ENCODE data around the gene CLMN. TPM values are rescaled to one million over a fixed set of nuclear protein-coding genes. Genes with fewer than 3 reads are reported as not detected.

The CLMN gene
- polyA plus RNA-seq, 1 donor from 2014 or later = 0.57 TPM

- Histone ChIP-seq H3F3A (ENCODE audit: insufficient read depth, low read length, poor library complexity, severe bottlenecking) (no peaks in the 10 kb centered on the region), H3K4me3 (ENCODE audit: low read length) (no peak overlapping the region), H2AFZ (ENCODE audit: low read depth, low read length) (no peak overlapping the region), H3K36me3 (ENCODE audit: insufficient read depth, low read length) (no peaks in the 10 kb centered on the region), H3K9me3 (ENCODE audit: low read length) (no peaks in the 10 kb centered on the region), H3K9ac (ENCODE audit: low read length) (no peak overlapping the region), H3K79me2 (replicated peaks; ENCODE audit: insufficient read depth, low read length) (no peaks in the 10 kb centered on the region), H3K27ac (ENCODE audit: low read length) (no peak overlapping the region), H3K9me2 (ENCODE audit: insufficient read depth, low read length) (no peaks in the 10 kb centered on the region), H4K20me1 (ENCODE audit: insufficient read depth) (no peaks in the 10 kb centered on the region), H3K4me2 (ENCODE audit: low read length) (no peak overlapping the region), H3K27me3 (ENCODE audit: insufficient read depth, low read depth, low read length) (no peaks in the 10 kb centered on the region)
- TF ChIP-seq RAD21 (conservative IDR thresholded peaks at IDR 0.05) (no peak), MXI1 (conservative IDR thresholded peaks at IDR 0.05; ENCODE audit: poor library complexity, severe bottlenecking) (no peak), REST (IDR thresholded peaks at IDR 0.05; ENCODE audit: borderline replicate concordance) (no peak), CTCF (IDR thresholded peaks at IDR 0.05; ENCODE audit: poor library complexity, severe bottlenecking) (no peak), POLR2AphosphoS5 (IDR thresholded peaks at IDR 0.05) (no peak), TAF1 (IDR thresholded peaks at IDR 0.05; ENCODE audit: low read depth) (no peak), EZH2 (IDR thresholded peaks at IDR 0.05; ENCODE audit: borderline replicate concordance, insufficient read depth, low read length, poor library complexity, severe bottlenecking) (no peak), SMC3 (conservative IDR thresholded peaks at IDR 0.05; ENCODE audit: poor library complexity) (no peak), EP300 (conservative IDR thresholded peaks at IDR 0.05; ENCODE audit: poor library complexity, severe bottlenecking) (no peak)
Measured at GRCh38 chr14:95275494-95275893, 44.2 kb downstream of the CLMN start.

- Histone ChIP-seq H3K9ac (ENCODE audit: low read length) (no peak overlapping the region), H3K27me3 (ENCODE audit: insufficient read depth, low read depth, low read length) (no peaks in the 10 kb centered on the region), H3K27ac (ENCODE audit: low read length) (no peak overlapping the region), H3K4me3 (ENCODE audit: low read length) (no peak overlapping the region), H4K20me1 (ENCODE audit: insufficient read depth) (no peaks in the 10 kb centered on the region), H3K79me2 (replicated peaks; ENCODE audit: insufficient read depth, low read length) (no peaks in the 10 kb centered on the region), H3F3A (ENCODE audit: insufficient read depth, low read length, poor library complexity, severe bottlenecking) (no peaks in the 10 kb centered on the region), H3K36me3 (ENCODE audit: insufficient read depth, low read length) (no peaks in the 10 kb centered on the region), H3K9me2 (ENCODE audit: insufficient read depth, low read length) (no peaks in the 10 kb centered on the region), H3K4me2 (ENCODE audit: low read length) (no peak overlapping the region), H3K9me3 (ENCODE audit: low read length) (no peaks in the 10 kb centered on the region), H2AFZ (ENCODE audit: low read depth, low read length) (no peak overlapping the region)
- TF ChIP-seq TAF1 (IDR thresholded peaks at IDR 0.05; ENCODE audit: low read depth) = no peak
- no peak for TF ChIP-seq EP300 (conservative IDR thresholded peaks at IDR 0.05; ENCODE audit: poor library complexity, severe bottlenecking)
- TF ChIP-seq RAD21 (conservative IDR thresholded peaks at IDR 0.05) = no peak
- TF ChIP-seq MXI1 (conservative IDR thresholded peaks at IDR 0.05; ENCODE audit: poor library complexity, severe bottlenecking) = no peak
Measured at GRCh38 chr14:95274874-95275273, 44.8 kb downstream of the CLMN start.

All from neural cell (in vitro differentiated cells).